Daoy (cell line): ENCODE results near the gene RIMBP2. TPM values are rescaled to one million over a fixed set of nuclear protein-coding genes. Genes with fewer than 3 reads are reported as not detected.

Source experiments
- DNase-seq: peaks from one replicate; pipeline ENCODE4 v3.0.0-alpha.2; 2015; ENCODE audit warnings: low read depth
- total RNA-seq: library from RNA; depleted of rRNA; stranded (reverse); fragments of >200 nt; shearing (Covaris generic); gene quantifications from 2 replicates; pipeline ENCODE4 v1.2.3, GENCODE V29; 2014

RIMBP2 gene
- total RNA-seq, 1 experiment from 2014 or later, result 1.4 TPM

GRCh38 chr12:130444986-130445385 is 271.1 kb downstream of the RIMBP2 start:
- no peak for DNase-seq

- no peak for DNase-seq
Observed at GRCh38 chr12:130444061-130444460, 272.0 kb downstream of the RIMBP2 start.

- no peak for DNase-seq
Observed at GRCh38 chr12:130441771-130442760, 274.0 kb downstream of the RIMBP2 start.

GRCh38 chr12:130440411-130441080 is 275.6 kb downstream of the RIMBP2 start:
- DNase-seq, result no peak

GRCh38 chr12:130439250-130439649 is 276.8 kb downstream of the RIMBP2 start:
- DNase-seq, result no peak

- DNase-seq, result no peak
Observed at GRCh38 chr12:130438711-130439110, 277.4 kb downstream of the RIMBP2 start.

- no peak for DNase-seq
Observed at GRCh38 chr12:130438243-130438620, 277.9 kb downstream of the RIMBP2 start.

GRCh38 chr12:130437555-130438242 is 278.4 kb downstream of the RIMBP2 start:
- no peak for DNase-seq

- DNase-seq, result no peak
Observed at GRCh38 chr12:130436741-130437501, 279.2 kb downstream of the RIMBP2 start.

- DNase-seq, result no peak
Observed at GRCh38 chr12:130435826-130436225, 280.3 kb downstream of the RIMBP2 start.

GRCh38 chr12:130435331-130435730 is 280.8 kb downstream of the RIMBP2 start:
- no peak for DNase-seq

- DNase-seq, result no peak
Observed at GRCh38 chr12:130434560-130434959, 281.5 kb downstream of the RIMBP2 start.

- no peak for DNase-seq
Observed at GRCh38 chr12:130433834-130434233, 282.3 kb downstream of the RIMBP2 start.

GRCh38 chr12:130433411-130433810 is 282.7 kb downstream of the RIMBP2 start:
- peak; percentile 49 for DNase-seq

GRCh38 chr12:130431176-130431575 is 284.9 kb downstream of the RIMBP2 start:
- no peak for DNase-seq

GRCh38 chr12:130429656-130430505 is 286.2 kb downstream of the RIMBP2 start:
- DNase-seq, result no peak

GRCh38 chr12:130428116-130428515 is 288.0 kb downstream of the RIMBP2 start:
- DNase-seq, result peak; percentile 51

GRCh38 chr12:130427381-130427887 is 288.7 kb downstream of the RIMBP2 start:
- no peak for DNase-seq

- no peak for DNase-seq
Observed at GRCh38 chr12:130425698-130426245, 290.3 kb downstream of the RIMBP2 start.
